HFF-Myc (cell line): ENCODE measurements around the gene RAVER1.
"Not testable (repeated sequence)": the region's sequence is repeated elsewhere in the genome, so short reads cannot be mapped to it uniquely, and the experiment has no call there.

Experiments
- DNase-seq: peaks from one replicate; pipeline ENCODE4 v3.0.0-alpha.2; 2011; ENCODE audit warnings: low read depth; ENCODE audit errors: extremely low read depth
- H3K4me3 ChIP-seq: replicated peaks from 2 replicates; pipeline ENCODE4 v1.5.1; 2011; ENCODE audit warnings: low read depth, mild to moderate bottlenecking, control low read depth, low read length
- CTCF ChIP-seq: IDR thresholded peaks from 2 replicates; pipeline ENCODE4 v1.5.1; 2012; ENCODE audit warnings: mild to moderate bottlenecking, low read depth, low read length, control low read depth; ENCODE audit errors: missing control alignments

Gene RAVER1

DNA sequence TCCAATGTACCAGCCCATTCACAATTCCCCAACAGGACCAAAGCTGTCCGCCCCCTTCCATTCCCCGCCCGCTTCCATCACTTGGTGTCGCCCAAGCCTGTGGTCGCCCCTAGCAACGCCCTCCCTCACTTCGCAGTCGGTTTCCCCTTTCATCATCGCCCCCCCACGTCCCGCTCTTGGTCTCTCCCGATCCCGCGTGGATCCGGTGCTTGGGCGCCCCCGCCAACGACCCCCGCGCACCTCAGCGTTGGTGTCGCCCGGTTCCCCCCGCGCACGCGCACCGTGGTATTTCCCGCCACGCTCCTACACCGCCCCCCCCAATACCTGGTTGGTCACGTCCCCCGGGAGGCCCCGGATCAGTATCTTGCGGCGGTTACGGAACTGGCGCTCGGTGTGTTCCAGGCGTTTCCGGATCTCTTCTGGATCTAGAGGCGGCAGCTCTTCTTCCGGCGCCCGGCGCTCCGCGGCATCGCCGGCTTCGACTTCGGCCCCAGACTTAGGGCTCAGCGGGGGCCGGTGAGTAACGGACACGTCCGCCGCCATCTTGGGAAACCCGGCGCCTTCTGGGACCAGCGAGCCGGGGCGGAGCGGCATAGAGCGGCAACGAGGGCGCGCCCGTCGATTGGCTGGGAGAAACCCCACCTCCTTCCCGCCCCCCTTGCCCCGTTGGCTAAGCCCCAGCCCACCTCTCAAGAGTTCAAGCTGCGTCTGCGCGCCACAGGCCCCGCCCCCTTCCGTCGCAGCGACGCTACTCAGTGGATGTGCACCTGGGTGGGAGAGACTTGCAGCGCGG, at the start of gene RAVER1:
TSS of gene RAVER1 (minus strand) at position 565 of the 793 bp plus-strand sequence. CDS start at position 543, 22 bp downstream.
- peak; percentile 86 for DNase-seq
- no peak for TF ChIP-seq CTCF
- peak within 1 kb of the TSS; percentile 87 for H3K4me3 ChIP-seq

- not testable (repeated sequence) for H3K4me3 ChIP-seq, DNase-seq
Observed at GRCh38 chr19:10383223-10383499, 49.8 kb upstream of the RAVER1 start.

DNA sequence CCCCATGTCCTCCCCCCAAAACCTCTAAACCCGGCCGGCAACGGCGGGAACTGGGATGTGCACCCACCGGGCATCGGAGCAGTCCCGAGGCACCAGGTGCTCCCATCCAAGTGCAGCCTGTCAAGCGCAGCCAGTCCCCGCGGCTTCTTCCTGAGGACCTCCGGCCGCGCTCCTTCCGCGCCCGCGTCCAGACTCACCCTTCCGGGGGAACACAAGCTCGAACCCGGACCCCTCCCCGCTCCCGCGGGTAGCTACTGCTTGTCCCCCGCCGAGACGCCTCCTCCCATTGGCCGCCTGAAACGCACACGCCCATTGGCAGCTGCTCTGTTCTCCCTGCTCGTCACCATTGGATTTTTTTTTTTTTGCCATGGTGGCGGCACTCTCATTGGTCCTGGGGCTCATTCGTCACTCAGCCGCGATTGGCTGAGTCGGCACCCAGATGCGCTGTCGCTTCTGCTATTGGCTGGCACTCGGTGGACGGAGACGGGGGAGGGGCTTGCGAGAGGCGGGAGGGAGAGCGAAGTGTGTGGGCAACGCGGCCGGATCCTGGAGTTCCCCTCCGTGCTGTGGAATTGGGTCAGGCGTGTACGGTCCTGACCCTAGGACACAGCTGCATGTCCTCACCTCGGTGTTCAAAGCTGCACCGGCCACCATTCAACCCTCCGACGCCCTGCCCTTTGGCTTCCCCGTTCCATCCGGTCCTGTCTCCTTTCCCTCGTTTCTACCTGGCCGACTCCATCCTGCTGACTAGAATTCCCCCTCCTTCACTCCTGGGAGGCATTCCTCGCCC, 47.2 kb upstream of the RAVER1 start, which contains the start of gene TYK2:
TSS of gene TYK2 (minus strand) at position 260 of the 790 bp plus-strand sequence. CDS start 2,166 bp downstream, outside the sequence.
- DNase-seq: peak; percentile 98
- TF ChIP-seq CTCF: no peak
- H3K4me3 ChIP-seq: peak within 1 kb of the TSS; percentile 84

DNA sequence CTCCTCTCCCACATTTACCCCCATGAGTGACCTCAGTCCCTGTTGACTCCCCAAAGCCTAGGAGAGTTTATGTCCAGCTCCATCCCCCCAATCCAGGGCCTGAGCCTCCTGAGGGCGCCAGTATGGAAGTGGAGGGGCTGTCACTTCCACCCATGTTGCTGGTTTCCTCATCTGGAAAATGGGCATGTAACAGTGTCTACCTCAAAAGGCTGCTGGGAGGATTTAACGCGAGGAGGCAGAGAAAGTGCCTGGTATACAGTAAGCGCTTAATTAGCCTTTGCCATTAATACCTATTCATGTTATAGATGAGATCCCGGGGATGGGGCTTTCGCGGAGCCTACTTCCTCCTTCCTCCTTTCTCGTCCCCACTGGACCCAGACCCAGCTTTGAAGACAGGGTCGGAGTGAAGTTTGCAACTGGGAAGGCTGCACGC, 46.6 kb upstream of the RAVER1 start:
- H3K4me3 ChIP-seq: peak overlapping the region; percentile 84
- TF ChIP-seq CTCF: no peak
- DNase-seq: no peak

- no peak overlapping the region for H3K4me3 ChIP-seq
- no peak for TF ChIP-seq CTCF
- no peak for DNase-seq
Observed at GRCh38 chr19:10378124-10378523, 44.8 kb upstream of the RAVER1 start.

GRCh38 chr19:10377140-10377640, 43.9 kb upstream of the RAVER1 start:
- not testable (repeated sequence) for DNase-seq, H3K4me3 ChIP-seq

DNA sequence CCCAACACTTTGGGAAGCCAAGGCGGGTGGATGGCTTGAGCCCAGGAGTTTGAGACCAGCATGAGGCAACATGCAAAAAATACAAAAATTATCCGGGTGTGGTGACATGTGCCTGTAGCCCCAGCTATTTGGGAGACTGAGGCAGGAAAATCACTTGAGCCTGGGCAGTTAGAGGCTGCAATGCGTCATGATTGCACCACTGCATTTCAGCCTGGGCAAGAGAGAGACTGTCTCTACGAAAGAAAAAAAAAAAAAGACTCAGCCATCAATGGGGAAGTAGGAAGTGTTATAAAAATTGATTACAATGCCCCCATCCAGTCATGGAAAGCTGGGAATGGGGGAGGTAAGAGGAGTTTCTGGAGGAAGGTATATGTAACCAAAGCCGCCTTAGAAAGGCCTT, 41.6 kb upstream of the RAVER1 start:
- no peak overlapping the region for H3K4me3 ChIP-seq
- no peak for DNase-seq
- no peak for TF ChIP-seq CTCF
